Stimulated activated CD8-positive, alpha-beta memory T cell treated with anti-CD3 and anti-CD28 coated beads, Interleukin-4, amount 100 ng/mL, for 4 hours (primary cell): ENCODE measurements around the gene RBM43.

Experiments
- DNase-seq, 2 donors: peaks; one replicate each; pipeline ENCODE4 v3.0.0-alpha.2; 2020; ENCODE audit warnings: low read depth in 2 of 2, low spot score in 1 of 2

RBM43 gene

GRCh38 chr2:151230627-151231140 is 31.0 kb downstream of the RBM43 start:
- DNase-seq = no peak

- DNase-seq = no peak
Measured at GRCh38 chr2:151228847-151229512, 32.7 kb downstream of the RBM43 start.

GRCh38 chr2:151217343-151217742 is 44.3 kb downstream of the RBM43 start:
- no peak for DNase-seq

- DNase-seq = no peak
Measured at GRCh38 chr2:151207100-151207499, 54.6 kb downstream of the RBM43 start.

- no peak for DNase-seq
Measured at GRCh38 chr2:151206446-151206968, 55.2 kb downstream of the RBM43 start.

- no peak for DNase-seq
Measured at GRCh38 chr2:151205571-151205970, 56.1 kb downstream of the RBM43 start.

- no peak for DNase-seq
Measured at GRCh38 chr2:151204756-151205155, 56.9 kb downstream of the RBM43 start.

- DNase-seq = no peak
Measured at GRCh38 chr2:151200844-151201243, 60.8 kb downstream of the RBM43 start.

GRCh38 chr2:151200277-151200676 is 61.4 kb downstream of the RBM43 start:
- DNase-seq = no peak

- no peak for DNase-seq
Measured at GRCh38 chr2:151198645-151199044, 63.0 kb downstream of the RBM43 start.
